GM21529 (cell line): ENCODE data around the gene POLD1.
A peak's percentile ranks its signal among the peaks of the same experiment; 100 is the strongest.
"Not testable (repeated sequence)": the region's sequence is repeated elsewhere in the genome, so short reads cannot be mapped to it uniquely, and the experiment has no call there.

Source experiments
- ATAC-seq: cut with Tn5 transposase; IDR thresholded peaks from one replicate; pipeline ENCODE4 v1.9.1; 2021; ENCODE audit not compliant: unreplicated experiment

The POLD1 gene

GRCh38 chr19:50383852-50384684 is at the start of gene POLD1:
TSS of gene POLD1 (plus strand) at chr19:50384347. CDS start at chr19:50398852, 14,505 bp downstream.
- ATAC-seq, result peak; percentile 71

- no peak for ATAC-seq
Measured at GRCh38 chr19:50334741-50335421, 49.3 kb upstream of the POLD1 start.

DNA sequence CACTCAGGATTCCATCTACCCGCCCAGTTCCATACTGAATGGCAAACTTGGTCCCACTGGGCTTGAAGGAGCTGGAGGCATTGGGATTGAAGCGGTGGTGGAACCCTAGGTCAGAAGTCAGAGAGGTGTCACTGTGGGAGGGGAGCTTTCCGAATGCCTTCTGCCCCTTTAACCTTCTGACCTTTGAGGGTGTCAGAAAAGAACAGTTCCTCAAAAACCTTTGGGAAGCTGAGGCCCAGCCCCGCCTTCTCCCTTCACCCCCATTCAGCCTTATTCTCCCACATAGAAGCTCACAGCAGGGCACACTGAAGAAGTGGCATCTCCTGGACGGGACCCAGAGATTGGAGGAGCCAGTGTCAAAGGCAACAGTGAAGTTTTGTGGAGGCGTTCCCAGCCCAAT is 47.1 kb upstream of the POLD1 start:
- ATAC-seq, result not testable (repeated sequence)

DNA sequence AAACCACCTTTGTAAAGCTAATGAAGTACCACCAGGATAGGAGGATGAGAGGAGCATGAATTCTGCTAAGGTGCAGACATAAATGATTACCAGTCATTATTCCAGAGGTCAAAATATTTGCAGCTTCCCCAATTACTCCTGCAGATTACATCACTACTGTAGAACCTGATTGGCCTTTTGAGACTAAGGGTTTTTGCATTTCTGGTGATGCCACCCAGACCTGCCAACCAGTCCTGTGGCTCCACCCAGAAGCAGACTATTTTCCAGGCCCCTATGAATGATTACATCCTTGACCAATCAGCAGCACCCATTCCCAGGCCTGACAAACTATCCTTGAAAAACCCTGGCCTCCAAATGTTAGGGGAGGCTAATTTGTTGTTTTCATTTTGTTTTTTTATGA is 43.8 kb upstream of the POLD1 start:
- no peak for ATAC-seq

DNA sequence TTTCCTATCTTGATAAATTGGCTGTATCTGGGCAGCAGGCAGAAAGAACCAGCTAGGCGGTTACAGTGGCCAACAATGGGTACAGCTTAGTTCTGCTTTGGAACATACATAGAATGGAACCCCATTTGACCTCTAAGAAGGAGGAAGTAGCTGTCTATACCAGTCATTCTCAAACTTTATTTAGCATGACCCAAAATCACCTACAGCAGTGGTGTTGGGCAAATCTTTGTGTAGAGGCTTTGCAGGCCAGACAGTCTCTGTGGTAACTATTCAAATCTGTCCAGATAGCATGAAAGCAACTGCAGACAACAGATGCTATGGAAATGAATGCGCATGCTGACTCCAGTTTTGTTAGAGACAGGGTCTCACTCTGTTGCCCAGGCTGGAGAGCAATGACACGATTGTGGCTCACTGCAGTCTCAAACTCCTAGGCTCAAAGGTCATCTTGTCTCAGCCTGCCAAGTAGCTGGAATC is 43.0 kb upstream of the POLD1 start:
- peak; percentile 59 for ATAC-seq

- ATAC-seq, result no peak
Measured at GRCh38 chr19:50344661-50345318, 39.4 kb upstream of the POLD1 start.

- ATAC-seq, result peak; percentile 40
Measured at GRCh38 chr19:50347089-50347581, 37.0 kb upstream of the POLD1 start.

- ATAC-seq, result no peak
Measured at GRCh38 chr19:50349277-50350057, 34.7 kb upstream of the POLD1 start.

DNA sequence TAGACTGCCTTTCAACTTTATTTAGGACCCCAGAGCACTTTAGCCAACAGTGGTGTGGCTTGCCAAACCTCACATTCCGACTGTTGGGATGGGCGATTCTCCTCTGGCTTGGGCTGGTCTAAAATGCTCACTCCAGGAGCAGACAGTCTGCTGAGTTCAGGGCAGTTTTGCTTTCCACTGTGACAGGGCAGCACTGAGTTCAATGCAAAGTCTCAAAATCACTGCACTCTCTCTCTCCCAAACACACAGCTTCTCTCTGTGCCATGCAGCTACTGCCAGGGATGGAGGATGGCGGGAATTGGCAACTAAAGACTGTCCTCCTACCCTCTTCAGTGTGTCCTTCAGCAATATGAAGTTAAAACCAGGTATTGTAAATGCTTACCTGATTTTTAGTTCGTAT is 31.9 kb upstream of the POLD1 start:
- ATAC-seq, result no peak

DNA sequence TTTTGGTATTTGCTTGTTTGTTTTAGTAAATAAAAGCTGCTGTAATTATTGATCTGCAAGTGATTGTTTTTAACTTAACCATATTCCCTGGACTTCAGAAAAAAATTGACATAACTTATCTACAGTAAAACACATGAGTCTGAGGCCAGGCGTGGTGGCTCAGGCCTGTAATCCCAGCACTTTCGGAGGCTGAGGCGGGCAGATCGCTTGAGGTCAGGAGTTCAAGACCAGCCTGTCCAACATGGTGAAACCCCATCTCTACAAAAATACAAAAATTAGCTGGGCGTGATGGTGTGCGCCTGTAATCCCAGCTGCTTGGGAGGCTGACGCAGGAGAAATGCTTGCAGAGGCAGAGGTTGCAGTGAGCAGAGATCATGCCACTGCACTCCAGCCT is 30.7 kb upstream of the POLD1 start:
- ATAC-seq, result not testable (repeated sequence)

DNA sequence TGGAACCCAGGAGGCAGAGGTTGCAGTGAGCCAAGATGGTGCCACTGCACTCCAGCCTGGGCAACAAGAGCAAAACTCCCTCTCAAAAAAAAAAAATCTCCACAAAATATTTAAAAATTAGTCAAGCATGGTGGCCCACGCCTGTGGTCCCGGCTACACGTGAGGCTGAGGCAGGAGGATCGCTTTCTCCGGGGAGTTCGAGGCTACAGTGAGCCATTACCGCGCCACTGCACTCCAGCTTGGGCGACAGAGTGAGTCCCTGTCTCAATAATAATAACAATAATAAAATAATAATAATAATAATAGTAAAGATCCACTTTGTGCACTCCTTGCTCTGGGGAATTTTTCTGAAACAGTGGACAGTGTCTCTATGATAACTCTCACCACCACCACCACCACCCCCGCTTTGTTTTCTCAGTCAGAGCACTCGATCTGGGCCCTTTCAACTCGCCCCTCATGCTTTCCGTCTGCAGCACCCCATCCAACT is 27.4 kb upstream of the POLD1 start:
- ATAC-seq, result no peak

DNA sequence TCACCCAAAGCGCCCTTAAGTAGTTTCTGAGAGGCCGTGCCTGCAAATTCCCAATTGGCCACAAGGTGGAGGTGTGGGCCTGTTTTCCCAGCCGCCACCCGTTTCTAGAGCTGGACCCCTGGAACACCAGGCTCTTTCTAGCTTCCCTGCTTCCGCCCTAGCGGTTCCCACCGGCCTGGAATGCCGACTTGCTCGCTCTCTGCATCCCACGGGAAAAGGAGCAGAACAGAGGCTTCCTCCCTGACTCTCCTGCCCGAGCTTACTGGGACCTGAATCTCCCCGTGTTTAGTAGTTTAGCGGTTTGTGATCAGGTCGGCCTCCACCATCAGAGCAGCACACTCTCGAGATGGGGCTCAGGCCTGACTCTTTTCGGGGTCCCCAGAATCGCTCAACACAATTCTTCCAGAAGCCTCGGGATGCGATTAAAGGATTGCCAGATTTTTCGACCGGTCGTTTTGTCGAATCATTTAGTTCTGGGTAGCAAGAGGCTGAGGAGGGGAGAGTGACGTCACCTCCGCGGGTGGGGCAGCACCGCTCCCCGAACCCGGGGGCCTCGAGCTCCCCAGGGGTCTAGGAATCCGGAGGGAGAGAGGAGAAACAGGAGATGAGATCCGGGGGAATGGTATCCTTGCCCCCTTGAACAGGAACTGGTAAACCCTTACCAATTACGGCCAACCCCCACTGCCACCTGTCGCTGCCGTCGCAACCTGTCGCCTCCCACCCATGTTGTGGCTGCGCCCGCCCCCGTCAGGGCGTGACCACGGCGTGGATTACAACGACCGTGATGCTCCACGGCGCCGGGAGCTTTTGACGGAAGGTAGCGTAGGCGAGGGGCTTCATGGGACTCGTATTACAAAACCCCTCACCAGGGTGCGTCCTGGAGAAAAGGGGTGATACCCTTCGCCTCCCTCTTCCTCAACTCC is 26.7 kb upstream of the POLD1 start:
- peak; percentile 55 for ATAC-seq

GRCh38 chr19:50358483-50359327 is 25.4 kb upstream of the POLD1 start:
- no peak for ATAC-seq

GRCh38 chr19:50359328-50359818 is 24.8 kb upstream of the POLD1 start:
- no peak for ATAC-seq

DNA sequence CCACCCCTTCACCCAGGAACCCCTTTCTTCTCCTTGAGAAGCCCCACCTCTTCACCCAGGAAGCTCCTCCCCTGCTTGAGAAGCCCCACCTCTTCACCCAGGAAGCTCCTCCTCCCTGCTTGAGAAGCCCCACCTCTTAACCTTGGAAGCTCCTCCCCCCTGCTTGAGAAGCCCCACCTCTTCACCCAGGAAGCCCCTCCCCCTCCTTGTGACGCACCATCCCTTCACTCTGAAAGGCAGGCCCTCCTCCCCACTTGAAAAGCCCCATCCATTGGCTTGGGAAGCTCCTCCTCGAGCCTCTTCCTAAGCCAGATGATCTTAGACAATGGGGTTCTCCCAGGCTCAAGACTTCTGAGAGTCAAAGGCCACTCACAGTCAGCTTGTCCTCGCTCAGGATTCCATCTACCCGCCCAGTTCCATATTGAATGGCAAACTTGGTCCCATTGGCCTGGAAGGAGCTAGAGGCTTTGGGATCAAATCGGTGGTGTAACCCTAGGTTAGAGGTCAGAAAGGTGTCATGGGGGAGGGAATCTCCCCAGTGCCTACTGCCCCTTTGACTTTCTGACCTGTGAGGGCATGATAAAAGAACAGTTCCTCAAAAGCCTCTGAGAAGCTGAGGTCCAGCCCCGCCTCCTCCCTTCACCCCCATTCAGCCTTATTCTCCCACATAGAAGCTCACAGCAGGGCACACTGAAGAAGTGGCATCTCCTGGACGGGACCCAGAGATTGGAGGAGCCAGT is 22.7 kb upstream of the POLD1 start:
- ATAC-seq, result no peak

DNA sequence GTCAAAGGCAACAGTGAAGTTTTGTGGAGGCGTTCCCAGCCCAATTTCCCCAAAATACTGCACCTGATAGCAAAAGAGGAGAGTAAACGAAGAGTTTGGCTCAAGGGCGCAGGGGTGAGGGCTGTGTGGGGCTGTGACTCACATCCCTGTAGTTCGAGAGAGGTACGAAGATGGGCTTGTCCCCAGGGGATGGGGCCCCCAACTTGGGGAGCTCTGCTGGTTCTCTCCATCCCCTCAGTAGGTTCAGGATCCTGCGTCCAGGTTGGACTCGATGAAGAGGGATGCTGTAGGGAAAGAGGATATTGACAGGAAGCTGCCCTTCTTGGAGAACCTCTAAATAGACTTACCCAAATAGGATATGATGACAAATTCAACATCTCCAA is 22.1 kb upstream of the POLD1 start:
- ATAC-seq, result no peak

DNA sequence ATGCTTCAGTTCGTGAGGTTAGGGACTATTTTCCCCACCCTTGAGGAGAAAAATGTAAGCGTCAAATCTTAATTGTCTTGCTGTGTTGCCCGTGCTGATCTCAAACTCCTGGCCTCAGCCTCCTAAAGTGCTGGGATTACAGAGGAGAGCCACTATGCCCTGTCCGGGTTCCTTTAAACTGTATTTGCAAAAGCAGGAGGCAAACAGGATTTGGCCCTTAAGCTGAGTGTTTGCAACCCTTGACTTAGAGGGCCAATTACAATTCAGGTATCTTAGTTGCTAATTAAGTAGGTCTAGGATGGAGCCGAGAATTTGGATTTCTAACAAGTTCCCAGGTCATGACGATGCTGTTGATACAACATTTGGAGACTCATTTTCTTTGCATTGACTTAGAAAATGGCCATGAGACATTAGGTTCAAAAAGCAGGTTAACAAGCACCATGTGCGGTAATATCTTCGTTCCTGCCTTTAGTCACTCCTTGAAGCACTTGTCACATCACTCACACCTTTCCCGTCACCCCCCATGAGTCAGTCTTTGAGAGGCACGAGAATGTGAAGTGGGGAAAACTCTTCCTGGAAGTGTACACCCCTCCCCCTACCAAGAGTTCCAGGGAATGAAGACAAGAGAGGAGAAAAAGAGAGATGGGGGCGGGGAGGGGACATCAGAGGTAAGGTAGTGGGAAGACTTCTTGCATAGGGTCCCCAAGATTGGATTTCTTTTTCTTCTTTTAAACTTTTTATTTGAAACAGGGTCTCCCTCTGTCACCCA is 21.3 kb upstream of the POLD1 start:
- no peak for ATAC-seq
